ENCODE results near the gene GJB3. TPM values are rescaled to one million over a fixed set of nuclear protein-coding genes. Genes with fewer than 3 reads are reported as not detected.
A peak's percentile ranks its signal among the peaks of the same experiment; 100 is the strongest.

Gene GJB3
- total RNA-seq, 1 experiment from 2014 or later: 74.8 TPM

GRCh38 chr1:34754964-34755637 lies 25.9 kb upstream of the GJB3 start, which contains the start of gene GJB5:
Gene GJB5, plus strand, starts transcription at chr1:34755047. Its CDS starts 2,284 bp downstream, at chr1:34757331.
- no peaks in the 10 kb centered on the region for H3K36me3 Mint-ChIP-seq (ENCODE audit: insufficient read depth, unreplicated experiment)
- no TSS peak for BruUV-seq (replicated peaks)
- peak within 1 kb of the TSS; percentile 96 for H3K27ac Mint-ChIP-seq (ENCODE audit: low read depth, unreplicated experiment)
- TF ChIP-seq CTCF (IDR thresholded peaks at IDR 0.05; ENCODE audit: unreplicated experiment): no peak
- ChIA-PET POLR2A (interaction anchor here (0.5 to 2.1 kb wide), 20 partner anchors 8 to 1801 kb away, joined by 3 to 21 read pairs (median 4); partner anchors contain the start of genes SMIM12 and TMEM35B), CTCF (interaction anchor here (0.6 to 8.9 kb wide), 16 partner anchors 8 to 1122 kb away, joined by 3 to 82 read pairs (median 4); partner anchors contain the start of genes GJB3 and SMIM12)
- DNase-seq (ENCODE audit: unreplicated experiment): peak; percentile 94
- peaks cover 16% of the 10 kb centered on the region for H3K4me1 Mint-ChIP-seq (ENCODE audit: insufficient read depth, unreplicated experiment)
- H3K9me3 Mint-ChIP-seq (ENCODE audit: unreplicated experiment): peaks cover 9% of the 10 kb centered on the region
- peak within 1 kb of the TSS; percentile 93 for H3K4me3 Mint-ChIP-seq (ENCODE audit: unreplicated experiment)
- H3K27me3 Mint-ChIP-seq (ENCODE audit: insufficient read depth, unreplicated experiment): no peaks in the 10 kb centered on the region
- intact Hi-C loops (cut with micrococcal nuclease): loop anchor here (1.0 kb wide), 2 partner anchors 8 to 26 kb away; partner anchors contain the start of gene GJB3

GRCh38 chr1:34755961-34756360 lies 25.1 kb upstream of the GJB3 start:
- DNase-seq (ENCODE audit: unreplicated experiment): no peak
- H3K27ac Mint-ChIP-seq (ENCODE audit: low read depth, unreplicated experiment): peak overlapping the region; percentile 96
- peaks cover 16% of the 10 kb centered on the region for H3K4me1 Mint-ChIP-seq (ENCODE audit: insufficient read depth, unreplicated experiment)
- no peaks in the 10 kb centered on the region for H3K27me3 Mint-ChIP-seq (ENCODE audit: insufficient read depth, unreplicated experiment)
- H3K36me3 Mint-ChIP-seq (ENCODE audit: insufficient read depth, unreplicated experiment): no peaks in the 10 kb centered on the region
- TSS peak; percentile 49 for BruUV-seq (replicated peaks)
- no peak for TF ChIP-seq CTCF (IDR thresholded peaks at IDR 0.05; ENCODE audit: unreplicated experiment)
- intact Hi-C loops (cut with micrococcal nuclease): loop anchor here (1.0 kb wide), 2 partner anchors 7 to 25 kb away; partner anchors contain the start of gene GJB3
- H3K9me3 Mint-ChIP-seq (ENCODE audit: unreplicated experiment): peaks cover 9% of the 10 kb centered on the region
- peak overlapping the region; percentile 93 for H3K4me3 Mint-ChIP-seq (ENCODE audit: unreplicated experiment)
- ChIA-PET POLR2A (interaction anchor here (0.7 to 2.1 kb wide), 9 partner anchors 9 to 111 kb away, joined by 3 to 21 read pairs (median 7); partner anchors contain the start of gene SMIM12), CTCF (interaction anchor here (0.6 to 8.9 kb wide), 11 partner anchors 15 to 1499 kb away, joined by 3 to 82 read pairs (median 8); partner anchors contain the start of genes GJB3 and SMIM12)

- ChIA-PET POLR2A (interaction anchor here (0.7 to 1.3 kb wide), 2 partner anchors 103 to 1412 kb away, joined by 3 read pairs; no protein-coding TSS in a partner anchor), CTCF (interaction anchor here (1.7 to 8.9 kb wide), 3 partner anchors 9 to 29 kb away, joined by 5 to 82 read pairs (median 11); no protein-coding TSS in a partner anchor)
- no peak for TF ChIP-seq CTCF (IDR thresholded peaks at IDR 0.05; ENCODE audit: unreplicated experiment)
- Mint-ChIP-seq H3K4me3 (ENCODE audit: unreplicated experiment) (no peak overlapping the region), H3K9me3 (ENCODE audit: unreplicated experiment) (peaks cover 9% of the 10 kb centered on the region), H3K4me1 (ENCODE audit: insufficient read depth, unreplicated experiment) (peaks cover 16% of the 10 kb centered on the region), H3K27me3 (ENCODE audit: insufficient read depth, unreplicated experiment) (no peaks in the 10 kb centered on the region), H3K27ac (ENCODE audit: low read depth, unreplicated experiment) (no peak overlapping the region), H3K36me3 (ENCODE audit: insufficient read depth, unreplicated experiment) (no peaks in the 10 kb centered on the region)
- no TSS peak for BruUV-seq (replicated peaks)
- intact Hi-C loops (cut with micrococcal nuclease): no loop called here
- no peak for DNase-seq (ENCODE audit: unreplicated experiment)
These were observed 23.6 kb upstream of the GJB3 start for GRCh38 chr1:34757386-34757785.

- CTCF ChIA-PET: interaction anchor here (0.5 to 1.4 kb wide), 4 partner anchors 94 to 863 kb away, joined by 3 to 5 read pairs (median 4); partner anchors contain the start of genes NCDN and SMIM12
- intact Hi-C loops (cut with micrococcal nuclease): no loop called here
- POLR2A ChIA-PET: no interaction called here
These were observed 22.3 kb upstream of the GJB3 start for GRCh38 chr1:34758751-34759150.

More at GRCh38 chr1:34758751-34759150, 22.3 kb upstream of the GJB3 start:
- no peak for TF ChIP-seq CTCF (IDR thresholded peaks at IDR 0.05; ENCODE audit: unreplicated experiment)
- peaks cover 24% of the 10 kb centered on the region for H3K4me1 Mint-ChIP-seq (ENCODE audit: insufficient read depth, unreplicated experiment)
- peak overlapping the region; percentile 33 for H3K27ac Mint-ChIP-seq (ENCODE audit: low read depth, unreplicated experiment)
- no peak for DNase-seq (ENCODE audit: unreplicated experiment)
- no peaks in the 10 kb centered on the region for H3K36me3 Mint-ChIP-seq (ENCODE audit: insufficient read depth, unreplicated experiment)
- H3K27me3 Mint-ChIP-seq (ENCODE audit: insufficient read depth, unreplicated experiment): no peaks in the 10 kb centered on the region
- no TSS peak for BruUV-seq (replicated peaks)
- H3K4me3 Mint-ChIP-seq (ENCODE audit: unreplicated experiment): no peak overlapping the region
- H3K9me3 Mint-ChIP-seq (ENCODE audit: unreplicated experiment): peaks cover 4% of the 10 kb centered on the region

Measured in MCF 10A (cell line).